HS-27A (cell line): Measurements from ENCODE around the gene PTPN14.

Experiments used
- DNase-seq: peaks from one replicate; pipeline ENCODE4 v3.0.0-alpha.2; 2012; ENCODE audit warnings: low read depth, missing footprints

Gene PTPN14

DNA sequence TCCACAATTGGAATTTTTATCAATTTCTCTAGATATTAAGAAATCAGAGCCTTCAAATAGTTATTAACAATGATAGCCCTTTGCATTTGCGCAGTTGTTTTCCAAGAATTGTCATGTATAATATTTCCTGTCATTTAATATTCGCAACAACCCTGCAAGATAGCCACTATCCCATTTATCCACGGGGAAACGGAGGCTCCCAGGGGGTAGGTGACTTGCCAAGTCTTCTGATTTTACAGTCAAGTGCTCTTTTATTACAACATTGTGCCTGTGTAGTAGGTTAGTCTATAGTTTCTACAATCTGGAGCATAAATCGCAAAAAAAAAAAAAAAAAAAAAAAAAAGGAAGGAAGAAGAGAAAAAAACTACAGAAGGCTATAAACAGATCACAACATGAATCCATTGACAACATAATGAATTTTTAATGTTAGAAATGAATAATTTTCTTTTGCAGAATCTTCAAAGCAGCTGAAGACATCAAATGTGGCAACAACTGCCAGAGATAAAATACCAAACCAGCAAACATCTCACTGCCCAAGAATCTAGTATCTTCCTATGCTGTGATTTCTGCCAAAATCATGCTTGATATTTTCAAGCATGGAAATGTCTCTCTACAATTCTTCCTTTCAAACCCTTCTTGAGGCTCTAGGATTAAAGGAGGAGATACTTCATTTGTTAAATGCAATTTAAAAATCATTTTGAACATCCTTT is 125.5 kb downstream of the PTPN14 start:
- DNase-seq, result no peak

GRCh38 chr1:214425101-214425500 is 126.3 kb downstream of the PTPN14 start:
- DNase-seq, result no peak

GRCh38 chr1:214423045-214423444 is 128.4 kb downstream of the PTPN14 start:
- DNase-seq, result no peak

GRCh38 chr1:214422137-214422671 is 129.2 kb downstream of the PTPN14 start:
- DNase-seq, result peak; percentile 84

- no peak for DNase-seq
These were observed 130.6 kb downstream of the PTPN14 start for GRCh38 chr1:214420833-214421232.

GRCh38 chr1:214420341-214420740 is 131.1 kb downstream of the PTPN14 start:
- DNase-seq, result no peak

DNA sequence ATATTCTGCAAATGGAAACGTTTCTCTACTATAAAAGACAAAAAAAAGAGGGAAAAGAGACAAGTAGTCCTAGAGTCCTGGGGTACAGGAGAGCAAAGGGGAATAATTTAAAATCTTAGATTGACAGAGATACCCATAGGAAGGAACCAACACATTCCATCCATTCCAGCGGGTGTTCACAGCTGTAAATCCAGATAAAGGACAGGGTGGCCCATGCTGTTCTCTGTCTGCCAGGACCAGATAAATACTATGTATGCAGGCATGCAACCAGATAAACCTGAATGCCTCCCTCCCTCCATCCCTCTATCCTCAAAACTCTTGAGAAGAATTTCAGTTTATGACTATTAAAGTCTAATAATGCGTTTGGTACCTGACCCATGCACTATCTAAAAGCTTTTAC is 131.8 kb downstream of the PTPN14 start:
- no peak for DNase-seq

- DNase-seq, result no peak
These were observed 133.0 kb downstream of the PTPN14 start for GRCh38 chr1:214418391-214418790.

- no peak for DNase-seq
These were observed 133.7 kb downstream of the PTPN14 start for GRCh38 chr1:214417545-214418210.

GRCh38 chr1:214416858-214417257 is 134.5 kb downstream of the PTPN14 start:
- DNase-seq, result no peak

GRCh38 chr1:214416417-214416816 is 135.0 kb downstream of the PTPN14 start:
- DNase-seq, result no peak

DNA sequence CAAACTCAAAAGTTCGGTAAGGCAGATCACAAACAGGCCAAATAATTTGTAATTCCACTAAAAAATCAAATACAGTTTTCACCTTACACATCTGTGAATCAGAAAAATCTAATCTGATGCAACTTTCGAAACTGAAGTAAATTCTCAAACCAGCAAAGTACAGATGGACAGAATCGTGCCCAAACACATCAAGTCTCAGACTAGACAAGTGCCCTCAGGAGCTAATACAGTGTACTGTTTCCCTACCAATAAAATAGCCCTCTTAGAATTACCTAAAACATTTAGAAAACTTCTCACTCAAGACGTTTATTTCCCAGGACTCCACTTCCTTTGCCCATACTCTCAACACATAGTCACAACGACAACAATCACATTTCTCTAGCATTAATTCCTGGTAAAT is 136.3 kb downstream of the PTPN14 start:
- DNase-seq, result no peak

- DNase-seq, result no peak
These were observed 136.7 kb downstream of the PTPN14 start for GRCh38 chr1:214414691-214415090.

GRCh38 chr1:214413315-214413714 is 138.1 kb downstream of the PTPN14 start:
- no peak for DNase-seq

DNA sequence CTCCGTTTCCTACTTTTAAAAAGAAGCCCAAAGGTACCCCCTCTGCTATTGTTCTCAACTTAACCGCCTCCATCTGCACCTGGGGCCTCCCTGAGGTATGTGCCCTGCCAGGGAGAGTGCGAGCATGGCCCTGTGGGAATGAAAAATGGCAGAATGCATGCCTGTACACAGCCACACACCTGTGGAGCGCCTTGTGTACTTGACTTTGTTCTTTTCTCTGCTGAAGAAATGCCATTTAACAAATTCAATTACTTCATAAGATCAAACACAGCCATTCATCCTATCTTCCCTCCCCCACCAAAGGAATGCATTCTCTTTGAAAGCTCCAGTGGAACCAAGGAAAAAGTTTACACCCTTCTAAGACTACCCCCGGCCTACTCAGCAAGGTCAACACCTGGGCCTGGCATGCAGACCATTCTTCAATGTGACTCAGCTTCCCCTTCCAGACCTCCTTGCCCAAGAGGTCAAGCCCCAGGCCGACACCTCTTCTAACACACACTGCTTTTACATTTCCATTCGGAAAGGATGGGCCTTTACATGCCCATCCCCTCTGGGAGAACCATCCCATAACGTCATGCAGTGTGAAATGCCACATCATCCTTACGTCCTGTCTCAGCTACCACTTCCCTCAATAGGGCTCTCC is 146.7 kb downstream of the PTPN14 start:
- no peak for DNase-seq

DNA sequence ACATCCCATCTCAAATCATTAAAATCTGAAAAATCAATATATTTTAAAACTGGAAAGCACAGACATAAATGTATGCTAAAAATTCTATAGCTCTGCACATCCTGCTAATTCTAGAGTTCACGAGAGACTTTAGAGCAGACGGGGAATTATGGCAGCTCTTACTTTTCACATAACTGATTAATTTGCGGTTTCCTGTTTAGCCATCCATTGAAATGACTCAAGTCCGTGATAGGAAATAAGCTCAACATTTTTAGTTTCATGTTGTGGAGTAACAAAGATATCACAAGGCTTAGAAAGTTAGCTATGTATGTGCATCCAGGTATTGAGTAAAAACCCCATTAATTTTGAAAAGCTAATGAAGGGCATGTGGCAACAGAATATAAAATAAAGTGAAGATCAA is 147.2 kb downstream of the PTPN14 start:
- DNase-seq, result no peak

GRCh38 chr1:214403431-214403830 is 148.0 kb downstream of the PTPN14 start:
- no peak for DNase-seq

GRCh38 chr1:214402613-214403083 is 148.8 kb downstream of the PTPN14 start:
- no peak for DNase-seq

- DNase-seq, result no peak
These were observed 149.7 kb downstream of the PTPN14 start for GRCh38 chr1:214401666-214402065.

DNA sequence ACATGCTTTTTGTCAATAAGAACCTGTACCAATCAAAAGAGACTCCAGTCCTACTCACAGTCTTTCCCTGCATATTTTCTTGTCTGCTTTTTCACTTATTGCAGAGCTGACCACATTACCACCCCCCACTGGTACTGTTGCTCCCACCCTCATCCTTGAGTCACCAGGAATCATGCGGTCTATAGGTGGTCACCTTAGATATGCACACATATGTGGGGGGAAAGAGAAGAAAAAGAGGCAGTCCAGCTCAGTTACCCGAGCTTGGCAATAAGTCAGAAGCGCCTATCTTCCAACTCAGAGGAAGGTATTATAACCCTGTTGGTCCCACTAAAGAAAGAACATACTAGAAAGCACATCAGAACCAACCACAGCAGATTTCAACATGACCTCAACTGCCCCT is 151.3 kb downstream of the PTPN14 start:
- DNase-seq, result no peak

- DNase-seq, result no peak
These were observed 152.9 kb downstream of the PTPN14 start for GRCh38 chr1:214398490-214398889.

GRCh38 chr1:214397497-214397896 is 153.9 kb downstream of the PTPN14 start:
- no peak for DNase-seq

- DNase-seq, result no peak
These were observed 155.1 kb downstream of the PTPN14 start for GRCh38 chr1:214396330-214396729.
